GM13977 (cell line): ENCODE results near the gene GRAMD1B.

Source experiments
- DNase-seq: peaks from one replicate; pipeline ENCODE4 v3.0.0; 2012; ENCODE audit warnings: low spot score
- CTCF ChIP-seq: IDR thresholded peaks from 2 replicates; pipeline ENCODE4 v1.5.1; 2012; ENCODE audit warnings: mild to moderate bottlenecking, control low read depth; ENCODE audit not compliant: insufficient read depth; ENCODE audit errors: extremely low read depth, missing control alignments
- in situ Hi-C: fragments of 300-500 bp; cut with MboI; formaldehyde crosslinking; loops from one replicate; pipeline ENCODE4 v1.12.0; 2022; ENCODE audit warnings: low sequenced_read_pairs, low pct_unique_long_range_greater_than_20kb, mixed read lengths, inconsistent platforms; ENCODE audit not compliant: unreplicated experiment

The GRAMD1B gene

GRCh38 chr11:123484448-123484847, 54.4 kb downstream of the GRAMD1B start:
- DNase-seq = no peak
- in situ Hi-C loops = loop anchor here (25.0 kb wide), 1 partner anchor 172 kb away; no protein-coding TSS in a partner anchor
- TF ChIP-seq CTCF = no peak

- DNase-seq = no peak
- in situ Hi-C loops = loop anchor here (25.0 kb wide), 1 partner anchor 175 kb away; no protein-coding TSS in a partner anchor
- no peak for TF ChIP-seq CTCF
These were observed 57.2 kb downstream of the GRAMD1B start for GRCh38 chr11:123487157-123487744.

- DNase-seq = no peak
- peak; percentile 18 for TF ChIP-seq CTCF
- in situ Hi-C loops = loop anchor here (25.0 kb wide), 1 partner anchor 178 kb away; no protein-coding TSS in a partner anchor
These were observed 60.5 kb downstream of the GRAMD1B start for GRCh38 chr11:123490527-123490926.

GRCh38 chr11:123491241-123491640, 61.2 kb downstream of the GRAMD1B start:
- in situ Hi-C loops = loop anchor here (25.0 kb wide), 1 partner anchor 179 kb away; no protein-coding TSS in a partner anchor
- DNase-seq = no peak

GRCh38 chr11:123493349-123494063, 63.4 kb downstream of the GRAMD1B start:
- DNase-seq = no peak
- TF ChIP-seq CTCF = no peak
- in situ Hi-C loops = loop anchor here (25.0 kb wide), 1 partner anchor 181 kb away; no protein-coding TSS in a partner anchor

More at GRCh38 chr11:123491241-123491640, 61.2 kb downstream of the GRAMD1B start:
- TF ChIP-seq CTCF = no peak

- DNase-seq = no peak
- no peak for TF ChIP-seq CTCF
- in situ Hi-C loops = loop anchor here (25.0 kb wide), 1 partner anchor 182 kb away; no protein-coding TSS in a partner anchor
These were observed 64.4 kb downstream of the GRAMD1B start for GRCh38 chr11:123494195-123495050.
